Transverse colon (tissue), 3 donors: ENCODE data around the gene MTNR1B.

Experiments used
- CTCF ChIP-seq, 5 experiments: fragments of 200-600 bp in 3 of 5; fragments of 450-650 bp in 2 of 5; sonication (generic) in 3 of 5; IDR thresholded peaks; 1 replicate in 2 of 5; 2 replicates in 3 of 5; pipeline ENCODE4 v1.5.1; 2016 to 2017; ENCODE audit warnings: antibody characterized with exemption in 5 of 5, inconsistent platforms in 3 of 5, mild to moderate bottlenecking in 2 of 5, moderate library complexity in 1 of 5
- POLR2A ChIP-seq: fragments of 450-650 bp; IDR thresholded peaks from one replicate; pipeline ENCODE4 v1.6.1; 2016; ENCODE audit warnings: antibody characterized with exemption, mild to moderate bottlenecking, moderate library complexity

GRCh38 chr11:92967867-92968266, 1.6 kb upstream of the MTNR1B start:
- TF ChIP-seq CTCF (IDR thresholded peaks at IDR 0.05) (no peak), POLR2A (no peak)
